ENCODE measurements around the gene PFDN1. TPM values are rescaled to one million over a fixed set of nuclear protein-coding genes. Genes with fewer than 3 reads are reported as not detected.

Gene PFDN1
- polyA plus RNA-seq, 1 donor from 2014 or later: 147 TPM

- TF ChIP-seq TAF1 (IDR thresholded peaks at IDR 0.05; ENCODE audit: low read depth) (no peak), POLR2AphosphoS5 (IDR thresholded peaks at IDR 0.05) (no peak), SMC3 (conservative IDR thresholded peaks at IDR 0.05; ENCODE audit: poor library complexity) (no peak), MXI1 (conservative IDR thresholded peaks at IDR 0.05; ENCODE audit: poor library complexity, severe bottlenecking) (no peak), RAD21 (conservative IDR thresholded peaks at IDR 0.05) (no peak), CTCF (IDR thresholded peaks at IDR 0.05; ENCODE audit: poor library complexity, severe bottlenecking) (no peak), REST (IDR thresholded peaks at IDR 0.05; ENCODE audit: borderline replicate concordance) (no peak), EZH2 (IDR thresholded peaks at IDR 0.05; ENCODE audit: borderline replicate concordance, insufficient read depth, low read length, poor library complexity, severe bottlenecking) (no peak), EP300 (conservative IDR thresholded peaks at IDR 0.05; ENCODE audit: poor library complexity, severe bottlenecking) (no peak)
- H3K27ac ChIP-seq (ENCODE audit: low read length): no peak overlapping the region
- no peaks in the 10 kb centered on the region for H3K36me3 ChIP-seq (ENCODE audit: insufficient read depth, low read length)
- no peak overlapping the region for H3K9ac ChIP-seq (ENCODE audit: low read length)
- no peaks in the 10 kb centered on the region for H3F3A ChIP-seq (ENCODE audit: insufficient read depth, low read length, poor library complexity, severe bottlenecking)
- no peaks in the 10 kb centered on the region for H3K27me3 ChIP-seq (ENCODE audit: insufficient read depth, low read depth, low read length)
- no peak overlapping the region for H3K4me2 ChIP-seq (ENCODE audit: low read length)
- H3K4me3 ChIP-seq (ENCODE audit: low read length): no peak overlapping the region
- H3K79me2 ChIP-seq (replicated peaks; ENCODE audit: insufficient read depth, low read length): no peaks in the 10 kb centered on the region
- no peaks in the 10 kb centered on the region for H4K20me1 ChIP-seq (ENCODE audit: insufficient read depth)
- H2AFZ ChIP-seq (ENCODE audit: low read depth, low read length): no peak overlapping the region
- no peaks in the 10 kb centered on the region for H3K9me3 ChIP-seq (ENCODE audit: low read length)
- H3K9me2 ChIP-seq (ENCODE audit: insufficient read depth, low read length): no peaks in the 10 kb centered on the region
Measured at GRCh38 chr5:140322751-140323731, 20.1 kb upstream of the PFDN1 start.

- H3K27ac ChIP-seq (ENCODE audit: low read length): no peak overlapping the region
- no peak overlapping the region for H3K4me3 ChIP-seq (ENCODE audit: low read length)
- no peaks in the 10 kb centered on the region for H3K36me3 ChIP-seq (ENCODE audit: insufficient read depth, low read length)
- H3K4me2 ChIP-seq (ENCODE audit: low read length): no peak overlapping the region
- no peaks in the 10 kb centered on the region for H3K27me3 ChIP-seq (ENCODE audit: insufficient read depth, low read depth, low read length)
- no peak overlapping the region for H2AFZ ChIP-seq (ENCODE audit: low read depth, low read length)
- no peaks in the 10 kb centered on the region for H4K20me1 ChIP-seq (ENCODE audit: insufficient read depth)
- H3K9ac ChIP-seq (ENCODE audit: low read length): no peak overlapping the region
- TF ChIP-seq REST (IDR thresholded peaks at IDR 0.05; ENCODE audit: borderline replicate concordance): no peak
- no peak for TF ChIP-seq POLR2AphosphoS5 (IDR thresholded peaks at IDR 0.05)
- TF ChIP-seq EP300 (conservative IDR thresholded peaks at IDR 0.05; ENCODE audit: poor library complexity, severe bottlenecking): no peak
- no peak for TF ChIP-seq SMC3 (conservative IDR thresholded peaks at IDR 0.05; ENCODE audit: poor library complexity)
- no peak for TF ChIP-seq TAF1 (IDR thresholded peaks at IDR 0.05; ENCODE audit: low read depth)
- no peak for TF ChIP-seq EZH2 (IDR thresholded peaks at IDR 0.05; ENCODE audit: borderline replicate concordance, insufficient read depth, low read length, poor library complexity, severe bottlenecking)
- no peak for TF ChIP-seq CTCF (IDR thresholded peaks at IDR 0.05; ENCODE audit: poor library complexity, severe bottlenecking)
- TF ChIP-seq RAD21 (conservative IDR thresholded peaks at IDR 0.05): no peak
- TF ChIP-seq MXI1 (conservative IDR thresholded peaks at IDR 0.05; ENCODE audit: poor library complexity, severe bottlenecking): no peak
- H3K9me2 ChIP-seq (ENCODE audit: insufficient read depth, low read length): no peaks in the 10 kb centered on the region
- H3F3A ChIP-seq (ENCODE audit: insufficient read depth, low read length, poor library complexity, severe bottlenecking): no peaks in the 10 kb centered on the region
- H3K9me3 ChIP-seq (ENCODE audit: low read length): no peaks in the 10 kb centered on the region
- H3K79me2 ChIP-seq (replicated peaks; ENCODE audit: insufficient read depth, low read length): no peaks in the 10 kb centered on the region
Measured at GRCh38 chr5:140321796-140322195, 18.9 kb upstream of the PFDN1 start.
